Measurements from ENCODE around the gene CATSPERD.
A peak's percentile ranks its signal among the peaks of the same experiment; 100 is the strongest.
"Not testable (repeated sequence)": the region's sequence is repeated elsewhere in the genome, so short reads cannot be mapped to it uniquely, and the experiment has no call there.

The CATSPERD gene

GRCh38 chr19:5713228-5713627 lies 7.2 kb upstream of the CATSPERD start:
- in situ Hi-C loops (cut with HindIII; ENCODE audit: low pct_unique_long_range_greater_than_20kb, low sequenced_read_pairs): no loop called here
- no peak for TF ChIP-seq JUND (IDR thresholded peaks at IDR 0.05; ENCODE audit: low read depth)
- DNase-seq (ENCODE audit: low read depth in 1 of 2, low spot score in 1 of 2): no peak

- in situ Hi-C loops (cut with HindIII; ENCODE audit: low pct_unique_long_range_greater_than_20kb, low sequenced_read_pairs): no loop called here
- no peak for DNase-seq (ENCODE audit: low read depth in 1 of 2, low spot score in 1 of 2)
- TF ChIP-seq JUND (IDR thresholded peaks at IDR 0.05; ENCODE audit: low read depth): no peak
These were observed 5.6 kb upstream of the CATSPERD start for GRCh38 chr19:5714816-5715215.

GRCh38 chr19:5717215-5717935 lies 3.1 kb upstream of the CATSPERD start:
- DNase-seq (ENCODE audit: low read depth in 1 of 2, low spot score in 1 of 2): no peak
- in situ Hi-C loops (cut with HindIII; ENCODE audit: low pct_unique_long_range_greater_than_20kb, low sequenced_read_pairs): no loop called here
- TF ChIP-seq JUND (IDR thresholded peaks at IDR 0.05; ENCODE audit: low read depth): no peak

- no peak for DNase-seq (ENCODE audit: low read depth in 1 of 2, low spot score in 1 of 2)
- no peak for TF ChIP-seq JUND (IDR thresholded peaks at IDR 0.05; ENCODE audit: low read depth)
- in situ Hi-C loops (cut with HindIII; ENCODE audit: low pct_unique_long_range_greater_than_20kb, low sequenced_read_pairs): no loop called here
These were observed 2.3 kb upstream of the CATSPERD start for GRCh38 chr19:5718037-5718578.

- in situ Hi-C loops (cut with HindIII; ENCODE audit: low pct_unique_long_range_greater_than_20kb, low sequenced_read_pairs): no loop called here
- no peak for TF ChIP-seq JUND (IDR thresholded peaks at IDR 0.05; ENCODE audit: low read depth)
- DNase-seq (ENCODE audit: low read depth in 1 of 2, low spot score in 1 of 2): peak in 1 of 2 experiments; percentile 57
These were observed 1.7 kb upstream of the CATSPERD start for GRCh38 chr19:5718579-5719273.

GRCh38 chr19:5719274-5719960 lies 1.0 kb upstream of the CATSPERD start:
- in situ Hi-C loops (cut with HindIII; ENCODE audit: low pct_unique_long_range_greater_than_20kb, low sequenced_read_pairs): no loop called here
- DNase-seq (ENCODE audit: low read depth in 1 of 2, low spot score in 1 of 2): peak in 1 of 2 experiments; percentile 54
- TF ChIP-seq JUND (IDR thresholded peaks at IDR 0.05; ENCODE audit: low read depth): no peak

- no peak for TF ChIP-seq JUND (IDR thresholded peaks at IDR 0.05; ENCODE audit: low read depth)
- no peak for DNase-seq (ENCODE audit: low read depth in 1 of 2, low spot score in 1 of 2)
- in situ Hi-C loops (cut with HindIII; ENCODE audit: low pct_unique_long_range_greater_than_20kb, low sequenced_read_pairs): no loop called here
These were observed 7.1 kb downstream of the CATSPERD start for GRCh38 chr19:5727453-5728050.

GRCh38 chr19:5733172-5733571 lies 12.7 kb downstream of the CATSPERD start:
- in situ Hi-C loops (cut with HindIII; ENCODE audit: low pct_unique_long_range_greater_than_20kb, low sequenced_read_pairs); DNase-seq (ENCODE audit: low read depth in 1 of 2, low spot score in 1 of 2): not testable (repeated sequence)

GRCh38 chr19:5738423-5738822 lies 18.0 kb downstream of the CATSPERD start:
- DNase-seq (ENCODE audit: low read depth in 1 of 2, low spot score in 1 of 2): no peak
- TF ChIP-seq JUND (IDR thresholded peaks at IDR 0.05; ENCODE audit: low read depth): no peak
- in situ Hi-C loops (cut with HindIII; ENCODE audit: low pct_unique_long_range_greater_than_20kb, low sequenced_read_pairs): no loop called here

GRCh38 chr19:5742051-5742450 lies 21.6 kb downstream of the CATSPERD start:
- in situ Hi-C loops (cut with HindIII; ENCODE audit: low pct_unique_long_range_greater_than_20kb, low sequenced_read_pairs): no loop called here
- no peak for TF ChIP-seq JUND (IDR thresholded peaks at IDR 0.05; ENCODE audit: low read depth)
- DNase-seq (ENCODE audit: low read depth in 1 of 2, low spot score in 1 of 2): no peak

GRCh38 chr19:5743630-5744029 lies 23.2 kb downstream of the CATSPERD start:
- in situ Hi-C loops (cut with HindIII; ENCODE audit: low pct_unique_long_range_greater_than_20kb, low sequenced_read_pairs): no loop called here
- peak in 1 of 2 experiments; percentile 23 for DNase-seq (ENCODE audit: low read depth in 1 of 2, low spot score in 1 of 2)
- no peak for TF ChIP-seq JUND (IDR thresholded peaks at IDR 0.05; ENCODE audit: low read depth)

GRCh38 chr19:5744999-5745398 lies 24.6 kb downstream of the CATSPERD start:
- DNase-seq (ENCODE audit: low read depth in 1 of 2, low spot score in 1 of 2); in situ Hi-C loops (cut with HindIII; ENCODE audit: low pct_unique_long_range_greater_than_20kb, low sequenced_read_pairs): not testable (repeated sequence)

- DNase-seq (ENCODE audit: low read depth in 1 of 2, low spot score in 1 of 2); in situ Hi-C loops (cut with HindIII; ENCODE audit: low pct_unique_long_range_greater_than_20kb, low sequenced_read_pairs): not testable (repeated sequence)
These were observed 28.5 kb downstream of the CATSPERD start for GRCh38 chr19:5748920-5749319.

Measured in T47D (cell line).